Lower leg skin (tissue), 4 donors: ENCODE data around the gene ZC3HAV1. TPM values are rescaled to one million over a fixed set of nuclear protein-coding genes. Genes with fewer than 3 reads are reported as not detected.
"Not testable (repeated sequence)": the region's sequence is repeated elsewhere in the genome, so short reads cannot be mapped to it uniquely, and the experiment has no call there.

ENCODE experiments used
- DNase-seq, 2 donors: peaks; one replicate each; pipeline ENCODE4 v3.0.0-alpha.2; 2019; ENCODE audit warnings: low spot score in 2 of 2
- H3K4me3 ChIP-seq: fragments of 200-600 bp; sonication (generic); 2 replicates; pipeline ENCODE4 v1.5.1; 2017; ENCODE audit warnings: mild to moderate bottlenecking, low read depth; ENCODE audit not compliant: poor library complexity, severe bottlenecking
- CTCF ChIP-seq, 3 donors: fragments of 450-650 bp; IDR thresholded peaks; one replicate each; pipeline ENCODE4 v1.5.1; 2016; ENCODE audit warnings: antibody characterized with exemption in 3 of 3, mild to moderate bottlenecking in 3 of 3, moderate library complexity in 2 of 3
- POLR2A ChIP-seq, 2 donors: fragments of 450-650 bp; IDR thresholded peaks; one replicate each; pipeline ENCODE4 v1.6.1; 2016 to 2017; ENCODE audit warnings: antibody characterized with exemption in 2 of 2, mild to moderate bottlenecking in 1 of 2, moderate library complexity in 1 of 2
- WGBS, 2 donors: methylation state at CpG; one replicate each; pipeline ENCODE4 v1.1.5; 2018; 5-methylcytosine and 5-hydroxymethylcytosine counted together
- intact Hi-C: fragments of 100-400 bp; cut with DNase I; formaldehyde crosslinking; loops from one replicate; pipeline ENCODE4 v1.15.0; 2023; ENCODE audit warnings: low total_unique reads
- total RNA-seq, 4 donors: library from RNA; depleted of rRNA; stranded (reverse); fragments of >200 nt; gene quantifications; one replicate each; pipeline ENCODE4 v1.1.0, GENCODE V29; 2016

Gene ZC3HAV1
- total RNA-seq, 4 donors from 2014 or later: 15.4 to 25.8 (median 22.9) TPM

GRCh38 chr7:139078911-139079310, 30.6 kb downstream of the ZC3HAV1 start:
- intact Hi-C loops: loop anchor here (5.0 kb wide), 1 partner anchor 62 kb away; no protein-coding TSS in a partner anchor
- TF ChIP-seq CTCF (IDR thresholded peaks at IDR 0.05) (no peak), POLR2A (IDR thresholded peaks at IDR 0.05) (no peak)
- 44 to 79% methylated on average over 1 of the region's 1 CpG for WGBS, 2 donors
- no peak for DNase-seq
- H3K4me3 ChIP-seq: no peak overlapping the region

GRCh38 chr7:139078399-139078798, 31.1 kb downstream of the ZC3HAV1 start:
- intact Hi-C loops: loop anchor here (5.0 kb wide), 1 partner anchor 61 kb away; no protein-coding TSS in a partner anchor
- 97 to 100% methylated on average over 1 of the region's 1 CpG for WGBS, 2 donors
- TF ChIP-seq POLR2A (IDR thresholded peaks at IDR 0.05) (no peak), CTCF (IDR thresholded peaks at IDR 0.05) (no peak)
- no peak overlapping the region for H3K4me3 ChIP-seq
- no peak for DNase-seq

GRCh38 chr7:139077706-139078105, 31.8 kb downstream of the ZC3HAV1 start:
- intact Hi-C loops: loop anchor here (5.0 kb wide), 1 partner anchor 60 kb away; no protein-coding TSS in a partner anchor
- WGBS, 2 donors: 91 to 94% methylated on average over 5 of the region's 5 CpGs
- H3K4me3 ChIP-seq, DNase-seq: not testable (repeated sequence)

GRCh38 chr7:139075871-139076686, 33.4 kb downstream of the ZC3HAV1 start:
- H3K4me3 ChIP-seq: no peak overlapping the region
- DNase-seq: no peak
- 89 to 91% methylated on average over 11 of the region's 11 CpGs for WGBS, 2 donors
- intact Hi-C loops: loop anchor here (5.0 kb wide), 1 partner anchor 59 kb away; no protein-coding TSS in a partner anchor
- TF ChIP-seq POLR2A (IDR thresholded peaks at IDR 0.05): no peak
- TF ChIP-seq CTCF (IDR thresholded peaks at IDR 0.05): no peak

- DNase-seq: peak; percentile 77 to 88
- H3K4me3 ChIP-seq: no peak overlapping the region
- 38 to 41% methylated on average over 9 of the region's 9 CpGs for WGBS, 2 donors
- intact Hi-C loops: loop anchor here (5.0 kb wide), 1 partner anchor 58 kb away; no protein-coding TSS in a partner anchor
- TF ChIP-seq POLR2A (IDR thresholded peaks at IDR 0.05) (no peak), CTCF (IDR thresholded peaks at IDR 0.05) (peak in 1 of 3 donors; percentile 31)
Observed at GRCh38 chr7:139075031-139075652, 34.4 kb downstream of the ZC3HAV1 start.

GRCh38 chr7:139072796-139073195, 36.7 kb downstream of the ZC3HAV1 start:
- DNase-seq: no peak
- 84 to 94% methylated on average over 8 of the region's 8 CpGs for WGBS, 2 donors
- intact Hi-C loops: no loop called here
- H3K4me3 ChIP-seq: no peak overlapping the region
- TF ChIP-seq POLR2A (IDR thresholded peaks at IDR 0.05) (no peak), CTCF (IDR thresholded peaks at IDR 0.05) (no peak)
